ENCODE data around the gene LRP2BP.
A peak's percentile ranks its signal among the peaks of the same experiment; 100 is the strongest.

LRP2BP gene

DNA sequence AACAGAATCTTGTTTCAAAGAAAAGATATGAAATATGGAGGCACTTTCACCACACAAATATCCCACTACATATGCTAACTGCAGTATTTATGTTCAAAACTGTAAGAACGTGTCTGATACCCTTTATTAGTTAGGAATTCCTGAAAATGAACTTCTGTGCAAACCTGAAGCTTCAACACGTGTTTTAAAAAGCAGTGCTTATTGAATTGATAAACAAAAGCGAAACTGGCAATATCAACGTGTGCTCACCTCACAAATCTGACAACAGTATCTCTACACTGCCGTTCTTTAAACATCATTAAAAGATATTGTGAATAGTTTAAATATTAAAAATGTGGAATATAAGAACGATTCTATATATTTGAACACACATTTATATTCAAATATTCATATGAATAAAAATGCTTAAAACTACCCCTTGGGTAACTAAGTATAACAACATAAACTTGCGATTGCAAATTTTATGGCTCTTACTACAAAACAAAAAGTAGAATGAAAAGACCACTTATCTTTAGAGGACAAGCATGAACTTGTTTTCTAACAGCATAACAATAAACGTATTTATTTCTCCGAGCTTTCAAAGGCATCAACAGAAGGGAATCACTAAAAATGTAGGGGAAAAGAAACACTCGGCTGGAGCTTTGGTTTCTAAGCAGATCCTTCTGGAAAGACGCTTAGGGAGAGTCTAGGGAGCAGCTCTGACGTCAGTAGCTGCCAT lies at the start of gene LRP2BP:
Gene LRP2BP (minus strand): TSS at position 687 of the 718 bp plus-strand sequence. CDS start 17,738 bp downstream, outside the sequence.
- peak; percentile 13 for DNase-seq (ENCODE audit: low spot score)

- no peak for DNase-seq (ENCODE audit: low spot score)
These were observed 49.5 kb upstream of the LRP2BP start for GRCh38 chr4:185445209-185445608.

GRCh38 chr4:185441479-185441878 lies 45.8 kb upstream of the LRP2BP start:
- DNase-seq (ENCODE audit: low spot score): no peak

- DNase-seq (ENCODE audit: low spot score): no peak
These were observed 42.1 kb upstream of the LRP2BP start for GRCh38 chr4:185437809-185438208.

DNA sequence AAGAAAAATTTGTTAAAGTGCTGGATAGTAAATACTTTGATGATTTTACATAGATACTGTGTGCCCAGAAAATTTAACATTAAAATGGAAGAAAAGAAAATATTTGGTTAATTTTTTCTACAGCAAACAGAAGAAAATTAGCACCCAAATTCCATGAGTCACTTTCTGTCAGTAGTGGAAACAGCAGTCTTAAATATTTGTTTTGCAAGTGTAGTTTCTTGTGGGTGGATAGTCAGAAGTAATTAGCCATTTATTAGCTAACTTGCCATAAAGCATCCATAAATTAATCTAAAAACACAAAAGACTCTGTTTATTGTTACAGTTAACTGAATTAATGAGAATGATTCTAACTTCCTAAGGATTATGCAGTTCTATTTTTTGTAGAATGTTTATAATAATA lies 39.7 kb upstream of the LRP2BP start:
- no peak for DNase-seq (ENCODE audit: low spot score)

GRCh38 chr4:185429660-185430059 lies 33.9 kb upstream of the LRP2BP start:
- DNase-seq (ENCODE audit: low spot score): no peak

DNA sequence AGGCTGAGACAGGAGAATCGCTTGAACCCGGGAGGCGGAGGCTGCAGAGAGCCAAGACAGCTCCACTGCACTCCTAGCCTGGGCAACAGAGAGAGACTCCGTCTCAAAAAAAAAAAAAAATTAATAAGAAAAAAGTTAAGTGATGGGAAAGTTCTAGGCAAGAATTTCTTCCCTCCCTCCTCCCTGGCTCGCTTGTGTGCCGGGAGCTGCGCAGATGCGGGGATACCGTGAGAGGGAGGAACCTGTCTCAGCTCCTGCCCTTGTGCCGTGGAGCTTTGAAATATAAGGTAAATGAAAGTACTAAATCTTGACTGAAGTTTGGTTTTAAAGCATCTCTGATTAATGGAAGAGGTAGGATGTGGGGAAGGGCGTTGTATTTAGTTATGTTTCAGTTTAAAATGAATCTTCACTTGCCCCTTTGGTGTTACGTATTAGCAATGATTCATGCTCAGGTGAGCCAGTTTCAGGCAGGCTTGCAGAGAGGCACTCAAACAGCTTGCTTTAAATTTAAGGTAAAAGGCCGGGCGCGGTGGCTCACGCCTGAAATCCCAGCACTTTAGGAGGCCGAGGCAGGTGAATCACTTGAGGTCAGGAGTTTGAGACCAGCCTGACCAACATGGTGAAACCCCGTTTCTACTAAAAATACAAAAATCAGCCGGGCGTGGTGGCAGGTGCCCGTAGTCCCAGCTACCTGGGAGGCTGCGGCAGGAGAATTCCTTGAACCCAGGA lies 31.4 kb upstream of the LRP2BP start:
- DNase-seq (ENCODE audit: low spot score): no peak

GRCh38 chr4:185425647-185426352 lies 30.1 kb upstream of the LRP2BP start, which contains the start of gene UFSP2:
UFSP2 (minus strand) TSS chr4:185425964; CDS start chr4:185425868, 96 bp downstream.
- DNase-seq (ENCODE audit: low spot score): peak; percentile 88

DNA sequence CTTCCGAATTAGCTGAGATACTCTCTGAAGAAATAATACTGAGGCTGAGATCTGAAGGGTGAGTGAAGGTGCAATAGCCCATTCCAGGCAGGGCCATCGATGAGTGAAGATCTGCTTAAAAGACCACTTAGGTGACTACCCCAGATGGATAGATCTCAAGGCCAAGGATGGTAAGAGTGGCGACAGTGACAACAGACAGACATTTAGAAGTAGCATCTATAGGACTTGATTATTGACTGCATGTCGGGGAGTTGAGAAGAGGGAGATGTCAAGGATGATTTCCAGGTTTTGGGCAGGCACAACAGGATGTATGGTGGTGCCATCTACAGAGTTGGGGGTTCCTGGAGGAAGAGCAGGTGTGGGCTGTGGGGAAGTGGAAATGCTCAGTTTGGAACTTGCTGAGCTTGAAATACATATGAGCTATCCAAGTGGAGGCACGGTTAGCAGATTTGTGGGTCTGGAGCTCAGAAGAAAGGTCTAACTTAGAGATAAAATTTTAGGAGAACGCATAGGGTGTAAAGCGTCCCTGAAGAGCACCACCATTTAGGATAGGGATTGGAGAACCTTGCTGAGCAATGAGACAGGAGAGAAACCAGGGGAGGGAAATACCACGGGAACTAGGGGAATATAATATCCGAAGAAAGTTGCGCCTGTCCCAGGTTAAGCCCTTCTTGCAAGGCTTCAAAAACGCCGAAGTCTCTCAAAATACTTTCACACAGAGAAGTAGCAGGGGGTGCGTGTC lies 29.4 kb upstream of the LRP2BP start:
- peak; percentile 1 for DNase-seq (ENCODE audit: low spot score)

GRCh38 chr4:185421366-185422124 lies 25.8 kb upstream of the LRP2BP start:
- DNase-seq (ENCODE audit: low spot score): no peak

DNA sequence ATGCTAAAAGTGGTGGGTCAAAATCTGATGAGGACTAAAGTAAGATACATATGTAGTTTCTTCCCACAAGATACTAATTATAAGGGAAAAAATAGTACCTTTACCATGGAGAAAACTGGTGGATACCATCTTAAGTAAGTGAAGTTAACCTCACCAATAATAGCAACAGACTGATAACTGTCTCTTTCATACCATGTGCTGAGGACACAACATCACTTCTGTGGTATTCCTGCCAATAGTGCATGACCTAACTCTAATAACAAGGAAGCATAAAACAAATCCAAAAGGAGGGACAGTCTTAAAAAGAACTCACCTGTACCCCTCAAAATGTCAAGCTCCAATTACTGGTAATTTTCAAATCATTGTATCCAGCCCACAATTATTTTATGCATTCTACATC lies 21.2 kb upstream of the LRP2BP start:
- DNase-seq (ENCODE audit: low spot score): no peak

GRCh38 chr4:185412412-185412811 lies 16.7 kb upstream of the LRP2BP start:
- DNase-seq (ENCODE audit: low spot score): no peak

DNA sequence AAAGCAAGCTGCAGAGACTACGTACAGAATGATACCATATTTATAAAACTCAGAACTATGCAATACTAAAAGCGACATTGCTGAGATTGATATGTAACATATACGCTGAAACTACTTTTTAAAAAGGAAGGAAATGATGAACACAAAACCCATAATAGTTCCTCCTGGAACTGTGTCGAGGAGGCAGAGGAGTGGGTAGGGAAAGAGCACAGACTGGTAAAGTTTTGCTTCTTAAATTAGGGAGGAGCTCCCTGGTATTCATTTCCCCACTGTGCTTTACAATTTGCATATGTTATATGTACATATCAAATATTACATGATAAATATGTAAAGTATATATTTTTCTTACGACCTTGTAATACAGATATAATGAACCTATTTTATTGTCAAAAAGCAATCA lies 16.1 kb upstream of the LRP2BP start:
- no peak for DNase-seq (ENCODE audit: low spot score)

- no peak for DNase-seq (ENCODE audit: low spot score)
These were observed 12.7 kb upstream of the LRP2BP start for GRCh38 chr4:185408432-185408831.

GRCh38 chr4:185405296-185405999 lies 9.7 kb upstream of the LRP2BP start:
- DNase-seq (ENCODE audit: low spot score): no peak

DNA sequence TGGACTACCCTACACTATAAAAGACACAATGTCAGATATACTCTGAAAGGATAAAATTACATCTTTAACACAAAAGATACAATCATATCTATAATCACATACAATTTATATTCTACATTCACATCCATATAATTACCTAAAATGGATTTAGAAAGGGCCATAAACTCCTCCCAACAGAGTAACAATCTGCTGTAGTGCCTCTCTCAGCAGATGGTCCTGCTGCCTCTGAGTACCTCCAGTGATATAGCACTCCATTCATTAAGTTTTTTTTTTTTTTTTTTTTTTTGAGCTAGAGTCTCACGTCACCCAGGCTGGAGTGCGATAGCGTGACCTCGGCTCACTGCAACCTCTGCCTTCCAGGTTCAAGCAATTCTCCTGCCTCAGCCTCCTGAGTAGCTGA lies 8.3 kb upstream of the LRP2BP start:
- no peak for DNase-seq (ENCODE audit: low spot score)

GRCh38 chr4:185399466-185399865 lies 3.7 kb upstream of the LRP2BP start:
- DNase-seq (ENCODE audit: low spot score): no peak

GRCh38 chr4:185398618-185399017 lies 2.9 kb upstream of the LRP2BP start:
- DNase-seq (ENCODE audit: low spot score): no peak

- no peak for DNase-seq (ENCODE audit: low spot score)
These were observed 1.1 kb upstream of the LRP2BP start, which contains the start of gene ANKRD37 for GRCh38 chr4:185396724-185397385. ANKRD37 (plus strand) TSS chr4:185396841; CDS start chr4:185396924, 83 bp downstream.

All from CD4-positive, alpha-beta T cell treated with Interleukin-15 for 4 hours (primary cell).